ENCODE data around the gene ARRB1. TPM values are rescaled to one million over a fixed set of nuclear protein-coding genes. Genes with fewer than 3 reads are reported as not detected.

The ARRB1 gene
- total and polyA plus RNA-seq, 9 of the 15 experiments (the other 6 are each of a cell fraction or from before 2014, with no cell fraction given) = 6.6 to 45.4 (median 28.5) TPM

GRCh38 chr11:75269896-75270295, 81.6 kb downstream of the ARRB1 start:
- Histone ChIP-seq H3K27ac (ENCODE audit: extremely low read depth, low read depth, low read length) (no peak overlapping the region), H3K4me3 (no peak overlapping the region), H3K9me3 (replicated peaks; ENCODE audit: control insufficient read depth, insufficient read depth, low read depth, low read length) (no peaks in the 10 kb centered on the region), H3K27me3 (ENCODE audit: control insufficient read depth in 2 of 2, insufficient read depth in 2 of 2, low read length in 2 of 2) (no peaks in the 10 kb centered on the region), H3K9me1 (ENCODE audit: control insufficient read depth, insufficient read depth, low read length) (peaks cover 6% of the 10 kb centered on the region), H3K9ac (ENCODE audit: insufficient read depth in 1 of 2, low read depth in 2 of 2, low read length in 2 of 2) (no peak overlapping the region), H3K4me1 (replicated peaks in 1 of 2; ENCODE audit: control insufficient read depth in 2 of 2, insufficient read depth in 2 of 2, low read length in 2 of 2) (peaks cover 0 to 11% of the 10 kb centered on the region in 2 experiments; a peak in 2 of 5 replicates), H3K79me2 (ENCODE audit: control insufficient read depth, insufficient read depth, low read length) (no peaks in the 10 kb centered on the region), H3K4me2 (ENCODE audit: insufficient read depth, low read length) (no peak overlapping the region), H2AFZ (ENCODE audit: low read depth, low read length) (no peak overlapping the region), H4K20me1 (replicated peaks; ENCODE audit: control insufficient read depth, insufficient read depth, low read length) (no peaks in the 10 kb centered on the region), H3K36me3 (ENCODE audit: control insufficient read depth, insufficient read depth, low read length) (peaks cover 47% of the 10 kb centered on the region; the same call in 2 of the 3 replicates)
- ATAC-seq = no peak
- 87% methylated on average over 8 of the region's 9 CpGs for WGBS (ENCODE audit: insufficient coverage, low coverage, missing lambda C conversion rate)
- intact Hi-C loops (cut with micrococcal nuclease) = no loop called here
- POLR2A ChIA-PET = interaction anchor here (0.7 kb wide), 1 partner anchor 21 kb away, joined by 3 read pairs; no protein-coding TSS in a partner anchor
- BruUV-seq (replicated peaks) = no TSS peak
- in situ Hi-C loops (cut with MboI) = no loop called here
- no peak for DNase-seq (ENCODE audit: extremely low read depth in 1 of 4, low spot score in 3 of 4)
- FAIRE-seq = no peak
- CTCF ChIA-PET (ENCODE audit: low intra/inter-chr PET ratio) = interaction anchor here (1.9 kb wide), 1 partner anchor 341 kb away, joined by 6 read pairs; no protein-coding TSS in a partner anchor
- TF ChIP-seq ELF1 (tag; IDR thresholded peaks at IDR 0.05) (no peak), ZNF263 (CRISPR knock-in tag; IDR thresholded peaks at IDR 0.05; ENCODE audit: borderline replicate concordance) (no peak), ZNF551 (CRISPR knock-in tag; IDR thresholded peaks at IDR 0.05) (no peak), BRCA1 (IDR thresholded peaks at IDR 0.05) (no peak), BRCA1 (CRISPR knock-in tag; IDR thresholded peaks at IDR 0.05) (no peak), CBX2 (IDR thresholded peaks at IDR 0.05; ENCODE audit: insufficient read depth, low read length, poor library complexity, severe bottlenecking) (no peak), FOS (IDR thresholded peaks at IDR 0.05; ENCODE audit: extremely low read depth, insufficient read length) (no peak), SRSF7 (optimal IDR thresholded peaks at IDR 0.05; ENCODE audit: low read depth, low read length) (no peak), ZNF146 (CRISPR knock-in tag; IDR thresholded peaks at IDR 0.05; ENCODE audit: unreplicated experiment) (no peak), ZNF282 (CRISPR knock-in tag; IDR thresholded peaks at IDR 0.05) (no peak), SETDB1 (IDR thresholded peaks at IDR 0.05; ENCODE audit: low read length) (no peak), SMAD4 (CRISPR knock-in tag; conservative IDR thresholded peaks at IDR 0.05) (no peak)
